Measurements from ENCODE around the gene NMNAT3. TPM values are rescaled to one million over a fixed set of nuclear protein-coding genes. Genes with fewer than 3 reads are reported as not detected.

Gene NMNAT3
- total RNA-seq, 1 experiment from 2014 or later, result 1.3 TPM

GRCh38 chr3:139676108-139676507 is 1.7 kb downstream of the NMNAT3 start:
- Histone ChIP-seq H3K14ac (ENCODE audit: insufficient read depth, low read length) (no peak overlapping the region), H3K27me3 (ENCODE audit: insufficient read depth, low read length) (peaks cover 16% of the 10 kb centered on the region; the same call in 1 of the 2 replicates), H3K79me1 (ENCODE audit: insufficient read depth, low read depth, low read length, poor library complexity, severe bottlenecking) (no peaks in the 10 kb centered on the region), H2BK120ac (ENCODE audit: low read depth, low read length, poor library complexity, severe bottlenecking) (no peak overlapping the region), H4K8ac (replicated peaks; ENCODE audit: insufficient read length, low read depth, low read length) (no peak overlapping the region), H3K23ac (ENCODE audit: insufficient read length, low read depth, low read length) (no peak overlapping the region), H3K4me1 (ENCODE audit: insufficient read depth, low read length) (peaks cover 5% of the 10 kb centered on the region; the same call in 1 of the 2 replicates), H3K23me2 (ENCODE audit: insufficient read length, low read depth, low read length, poor library complexity, severe bottlenecking) (peaks cover 6% of the 10 kb centered on the region), H2BK20ac (ENCODE audit: low read depth, low read length, poor library complexity, severe bottlenecking) (no peak overlapping the region), H4K91ac (ENCODE audit: insufficient read length, low read depth, low read length) (no peak overlapping the region), H2BK15ac (ENCODE audit: low read depth, low read length) (no peak overlapping the region), H3K18ac (ENCODE audit: insufficient read length, low read depth, low read length) (no peak overlapping the region), H2AK5ac (ENCODE audit: insufficient read length, low read length) (no peak overlapping the region), H2AFZ (ENCODE audit: low read length) (no peak overlapping the region), H4K20me1 (ENCODE audit: control insufficient read depth, insufficient read depth, insufficient read length) (no peaks in the 10 kb centered on the region), H2BK5ac (ENCODE audit: insufficient read length, low read length) (no peak overlapping the region), H3K4me2 (ENCODE audit: insufficient read depth, insufficient read length, low read length) (no peak overlapping the region), H2BK12ac (ENCODE audit: insufficient read length, low read depth, low read length) (no peak overlapping the region), H4K5ac (ENCODE audit: insufficient read length, low read depth, low read length) (no peak overlapping the region), H3K9ac (ENCODE audit: extremely low read depth, insufficient read length, low read length) (no peak overlapping the region), H3T11ph (ENCODE audit: low read length) (no peak overlapping the region), H3K4ac (ENCODE audit: low read depth, low read length) (no peak overlapping the region), H3K9me3 (ENCODE audit: control insufficient read depth, low read depth, low read length) (no peaks in the 10 kb centered on the region), H3K56ac (ENCODE audit: insufficient read length, low read depth, low read length) (no peak overlapping the region), H3K79me2 (ENCODE audit: insufficient read depth, low read length) (no peaks in the 10 kb centered on the region), H3K27ac (ENCODE audit: insufficient read length, low read depth, low read length) (no peak overlapping the region)
- H3K9me3 Mint-ChIP-seq, result no peaks in the 10 kb centered on the region
- peaks cover 71% of the 10 kb centered on the region for H3K27me3 Mint-ChIP-seq (ENCODE audit: low read depth)
- peaks cover 22 to 29% of the 10 kb centered on the region in 2 experiments for H3K4me1 Mint-ChIP-seq
- no peak overlapping the region for H3K27ac Mint-ChIP-seq
- no CpG with 5 or more reads among the region's 1 CpG for WGBS (ENCODE audit: extremely low coverage, insufficient read length, low lambda C conversion rate)
- TF ChIP-seq CTCF (conservative IDR thresholded peaks at IDR 0.05), result no peak
- no peaks in the 10 kb centered on the region for H3K36me3 Mint-ChIP-seq (ENCODE audit: insufficient read depth in 1 of 3, low read depth in 3 of 3)
- no peak for DNase-seq
- peak overlapping the region in 1 of 2 experiments; percentile 15; a peak in 1 of 5 replicates for H3K4me3 Mint-ChIP-seq
